AG09309 (cell line): ENCODE results near the gene CTXND1.

Experiments used
- DNase-seq: peaks from one replicate; pipeline ENCODE4 v3.0.0-alpha.2; 2010; ENCODE audit warnings: low read depth
- H3K4me3 ChIP-seq: 2 replicates; pipeline ENCODE4 v1.5.1; 2011; ENCODE audit warnings: mild to moderate bottlenecking, low read depth, low read length, moderate library complexity; ENCODE audit not compliant: control insufficient read depth
- CTCF ChIP-seq: IDR thresholded peaks from 2 replicates; pipeline ENCODE4 v1.5.1; 2011; ENCODE audit warnings: mild to moderate bottlenecking, low read depth, low read length, inconsistent platforms; ENCODE audit not compliant: insufficient read depth, control insufficient read depth; ENCODE audit errors: missing control alignments

CTXND1 gene

GRCh38 chr15:80247320-80247719 lies 4.7 kb downstream of the CTXND1 start:
- H3K4me3 ChIP-seq: no peak overlapping the region
- DNase-seq: no peak
- no peak for TF ChIP-seq CTCF

- H3K4me3 ChIP-seq: no peak overlapping the region
- no peak for DNase-seq
- TF ChIP-seq CTCF: no peak
These were observed 5.6 kb downstream of the CTXND1 start for GRCh38 chr15:80246425-80246894.

- no peak for DNase-seq
- no peak overlapping the region for H3K4me3 ChIP-seq
- TF ChIP-seq CTCF: no peak
These were observed 9.2 kb downstream of the CTXND1 start for GRCh38 chr15:80242802-80243201.

- DNase-seq: no peak
- H3K4me3 ChIP-seq: no peak overlapping the region
- TF ChIP-seq CTCF: peak; percentile 75
These were observed 9.8 kb downstream of the CTXND1 start for GRCh38 chr15:80242132-80242769.

- no peak overlapping the region for H3K4me3 ChIP-seq
- no peak for TF ChIP-seq CTCF
- no peak for DNase-seq
These were observed 10.5 kb downstream of the CTXND1 start for GRCh38 chr15:80241508-80241907.

- no peak for TF ChIP-seq CTCF
- H3K4me3 ChIP-seq: no peak overlapping the region
- DNase-seq: no peak
These were observed 11.7 kb downstream of the CTXND1 start for GRCh38 chr15:80240276-80240675.
